GM04503 (cell line): ENCODE measurements around the gene SFRP5.

Experiments used
- DNase-seq: peaks from one replicate; pipeline ENCODE4 v3.0.0-alpha.2; 2012; ENCODE audit warnings: low read depth

The SFRP5 gene

GRCh38 chr10:97736403-97736901 is 35.3 kb downstream of the SFRP5 start:
- no peak for DNase-seq

- DNase-seq: no peak
Measured at GRCh38 chr10:97734021-97734420, 37.8 kb downstream of the SFRP5 start.

GRCh38 chr10:97733256-97733655 is 38.5 kb downstream of the SFRP5 start:
- no peak for DNase-seq

- no peak for DNase-seq
Measured at GRCh38 chr10:97732052-97732359, 39.8 kb downstream of the SFRP5 start.

GRCh38 chr10:97731346-97732051 is 40.3 kb downstream of the SFRP5 start:
- DNase-seq: no peak

GRCh38 chr10:97729014-97729413 is 42.8 kb downstream of the SFRP5 start:
- DNase-seq: no peak

GRCh38 chr10:97726636-97727178 is 45.1 kb downstream of the SFRP5 start:
- peak; percentile 82 for DNase-seq

GRCh38 chr10:97724341-97724941 is 47.4 kb downstream of the SFRP5 start:
- peak; percentile 65 for DNase-seq

- no peak for DNase-seq
Measured at GRCh38 chr10:97723001-97723400, 48.8 kb downstream of the SFRP5 start.

- no peak for DNase-seq
Measured at GRCh38 chr10:97721871-97722780, 49.7 kb downstream of the SFRP5 start.

GRCh38 chr10:97719602-97720001 is 52.2 kb downstream of the SFRP5 start:
- DNase-seq: no peak

GRCh38 chr10:97718659-97719142 is 53.1 kb downstream of the SFRP5 start:
- DNase-seq: no peak

- DNase-seq: no peak
Measured at GRCh38 chr10:97718178-97718577, 53.6 kb downstream of the SFRP5 start.

GRCh38 chr10:97717627-97718026 is 54.2 kb downstream of the SFRP5 start:
- DNase-seq: no peak
